HL-60/S4 treated with retinoic acid at 250 ng/mL for 4 days and 3 days (cell line): ENCODE measurements around the gene MIPOL1.

Experiments
- in situ Hi-C: fragments of 300-500 bp; cut with MboI; formaldehyde crosslinking; loops from 2 replicates; pipeline ENCODE4 v1.7.0; 2022; ENCODE audit warnings: low sequenced_read_pairs

MIPOL1 gene

GRCh38 chr14:37579274-37579673, 381.5 kb downstream of the MIPOL1 start:
- in situ Hi-C loops, result no loop called here

- in situ Hi-C loops, result no loop called here
Observed at GRCh38 chr14:37580146-37580545, 382.4 kb downstream of the MIPOL1 start.

GRCh38 chr14:37583358-37584210, 385.8 kb downstream of the MIPOL1 start:
- in situ Hi-C loops, result no loop called here

- in situ Hi-C loops, result no loop called here
Observed at GRCh38 chr14:37584211-37585100, 386.7 kb downstream of the MIPOL1 start.

GRCh38 chr14:37585101-37585511, 387.4 kb downstream of the MIPOL1 start:
- in situ Hi-C loops, result no loop called here

- in situ Hi-C loops, result no loop called here
Observed at GRCh38 chr14:37585971-37586796, 388.4 kb downstream of the MIPOL1 start.

GRCh38 chr14:37586797-37587130, 389.0 kb downstream of the MIPOL1 start:
- in situ Hi-C loops, result no loop called here

- in situ Hi-C loops, result no loop called here
Observed at GRCh38 chr14:37587131-37587803, 389.5 kb downstream of the MIPOL1 start.

GRCh38 chr14:37587881-37588666, 390.3 kb downstream of the MIPOL1 start:
- in situ Hi-C loops, result no loop called here

- in situ Hi-C loops, result no loop called here
Observed at GRCh38 chr14:37588667-37588955, 390.9 kb downstream of the MIPOL1 start.

- in situ Hi-C loops, result no loop called here
Observed at GRCh38 chr14:37588956-37589714, 391.4 kb downstream of the MIPOL1 start.

GRCh38 chr14:37589715-37590427, 392.1 kb downstream of the MIPOL1 start:
- in situ Hi-C loops, result no loop called here

GRCh38 chr14:37590428-37591139, 392.8 kb downstream of the MIPOL1 start:
- in situ Hi-C loops, result no loop called here

- in situ Hi-C loops, result no loop called here
Observed at GRCh38 chr14:37591311-37591940, 393.7 kb downstream of the MIPOL1 start.

GRCh38 chr14:37591941-37592481, 394.3 kb downstream of the MIPOL1 start:
- in situ Hi-C loops, result no loop called here

GRCh38 chr14:37592482-37593408, 395.0 kb downstream of the MIPOL1 start:
- in situ Hi-C loops, result no loop called here
